ENCODE measurements around the gene TK2.

Gene TK2

GRCh38 chr16:66458292-66458691 lies 91.6 kb downstream of the TK2 start:
- TF ChIP-seq, protein P1, sequence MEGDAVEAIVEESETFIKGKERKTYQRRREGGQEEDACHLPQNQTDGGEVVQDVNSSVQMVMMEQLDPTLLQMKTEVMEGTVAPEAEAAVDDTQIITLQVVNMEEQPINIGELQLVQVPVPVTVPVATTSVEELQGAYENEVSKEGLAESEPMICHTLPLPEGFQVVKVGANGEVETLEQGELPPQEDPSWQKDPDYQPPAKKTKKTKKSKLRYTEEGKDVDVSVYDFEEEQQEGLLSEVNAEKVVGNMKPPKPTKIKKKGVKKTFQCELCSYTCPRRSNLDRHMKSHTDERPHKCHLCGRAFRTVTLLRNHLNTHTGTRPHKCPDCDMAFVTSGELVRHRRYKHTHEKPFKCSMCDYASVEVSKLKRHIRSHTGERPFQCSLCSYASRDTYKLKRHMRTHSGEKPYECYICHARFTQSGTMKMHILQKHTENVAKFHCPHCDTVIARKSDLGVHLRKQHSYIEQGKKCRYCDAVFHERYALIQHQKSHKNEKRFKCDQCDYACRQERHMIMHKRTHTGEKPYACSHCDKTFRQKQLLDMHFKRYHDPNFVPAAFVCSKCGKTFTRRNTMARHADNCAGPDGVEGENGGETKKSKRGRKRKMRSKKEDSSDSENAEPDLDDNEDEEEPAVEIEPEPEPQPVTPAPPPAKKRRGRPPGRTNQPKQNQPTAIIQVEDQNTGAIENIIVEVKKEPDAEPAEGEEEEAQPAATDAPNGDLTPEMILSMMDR (conservative IDR thresholded peaks at IDR 0.05; ENCODE audit: low read length) = no peak
- no peak for DNase-seq (ENCODE audit: low read depth)
- H3K4me3 ChIP-seq (ENCODE audit: low read length) = no peak overlapping the region

All from AG10803 (cell line).